Keratinocyte (primary cell): ENCODE data around the gene HIVEP2. TPM values are rescaled to one million over a fixed set of nuclear protein-coding genes. Genes with fewer than 3 reads are reported as not detected.

Source experiments
- DNase-seq: peaks from one replicate; pipeline ENCODE4 v3.0.0-alpha.2; 2011; ENCODE audit warnings: low read depth, missing footprints, low spot score
- FAIRE-seq: peaks from 2 replicates; lab custom pipeline; 2011; peaks lifted over from hg19 to GRCh38; lab: Jason Lieb, UNC
- H2AFZ ChIP-seq: 2 replicates; pipeline ENCODE4 v1.6.0; 2012; ENCODE audit warnings: low read length, control low read depth, inconsistent platforms; ENCODE audit not compliant: control insufficient read depth
- H3K27ac ChIP-seq: 2 replicates; pipeline ENCODE4 v1.5.1; 2011; ENCODE audit warnings: low read length; ENCODE audit not compliant: control insufficient read depth, insufficient read depth
- H3K27me3 ChIP-seq: 3 replicates; pipeline ENCODE4 v1.6.0; 2011; ENCODE audit warnings: low read length; ENCODE audit not compliant: control insufficient read depth, insufficient read depth; ENCODE audit errors: extremely low read depth
- H3K36me3 ChIP-seq, 2 experiments: 2 replicates in 1 of 2; 3 replicates in 1 of 2; pipeline ENCODE4 v1.5.1; 2011; ENCODE audit warnings: low read length in 2 of 2, mild to moderate bottlenecking in 1 of 2; ENCODE audit not compliant: control insufficient read depth in 2 of 2, insufficient read depth in 2 of 2; ENCODE audit errors: extremely low read depth in 1 of 2
- H3K4me1 ChIP-seq: 3 replicates; pipeline ENCODE4 v1.5.1; 2011; ENCODE audit warnings: low read length; ENCODE audit not compliant: control insufficient read depth, insufficient read depth; ENCODE audit errors: extremely low read depth
- H3K4me2 ChIP-seq: 3 replicates; pipeline ENCODE4 v1.6.0; 2011; ENCODE audit warnings: low read depth, low read length; ENCODE audit not compliant: control insufficient read depth, insufficient read depth; ENCODE audit errors: extremely low read depth
- H3K4me3 ChIP-seq, 3 experiments: fragments of 200-600 bp in 1 of 3; sonication (generic) in 1 of 3; 2 replicates in 2 of 3; 3 replicates in 1 of 3; pipeline ENCODE4 v1.5.1; 2011 to 2016; ENCODE audit warnings: low read length in 3 of 3, mild to moderate bottlenecking in 3 of 3, control low read depth in 2 of 3, inconsistent platforms in 1 of 3, low read depth in 1 of 3, mixed read lengths in 1 of 3, mixed run types in 1 of 3, moderate library complexity in 1 of 3; ENCODE audit not compliant: control insufficient read depth in 2 of 3, insufficient read depth in 2 of 3; ENCODE audit errors: extremely low read depth in 1 of 3
- H3K79me2 ChIP-seq: 2 replicates; pipeline ENCODE4 v1.6.0; 2012; ENCODE audit warnings: low read length; ENCODE audit not compliant: control insufficient read depth, insufficient read depth
- H3K9ac ChIP-seq: 3 replicates; pipeline ENCODE4 v1.6.0; 2011; ENCODE audit warnings: low read length; ENCODE audit not compliant: control insufficient read depth, insufficient read depth; ENCODE audit errors: extremely low read depth
- H3K9me1 ChIP-seq: 3 replicates; pipeline ENCODE4 v1.6.0; 2011; ENCODE audit warnings: low read length; ENCODE audit not compliant: control insufficient read depth, insufficient read depth; ENCODE audit errors: extremely low read depth
- H3K9me3 ChIP-seq: 2 replicates; pipeline ENCODE4 v1.5.1; 2012; ENCODE audit warnings: low read depth, low read length; ENCODE audit not compliant: control insufficient read depth
- H4K20me1 ChIP-seq: 3 replicates; pipeline ENCODE4 v1.6.0; 2011; ENCODE audit warnings: low read length; ENCODE audit not compliant: control insufficient read depth, insufficient read depth; ENCODE audit errors: extremely low read depth
- EZH2 ChIP-seq: IDR thresholded peaks from one replicate; pipeline ENCODE4 v1.6.1; 2012; ENCODE audit warnings: inconsistent platforms, mild to moderate bottlenecking, low read length, moderate library complexity
- dilution Hi-C: fragments of 300-500 bp; cut with MboI; formaldehyde crosslinking; loops from one replicate; pipeline ENCODE4 v1.7.0; 2020; ENCODE audit warnings: low sequenced_read_pairs; ENCODE audit not compliant: extremely low pct_ligation_motif_present
- polyA plus RNA-seq, 5 experiments: library from polyadenylated mRNA; depleted of rRNA in 3 of 5; stranded (reverse) in 3 of 5; stranded (forward) in 1 of 5; unstranded in 1 of 5; fragments of >200 nt; gene quantifications; 1 replicate in 1 of 5; 2 replicates in 3 of 5; 3 replicates in 1 of 5; pipeline versions ENCODE4 v1.2.1 to v1.2.3, GENCODE V29; 2011 to 2012; ENCODE audit warnings: missing spikeins in 2 of 5, low read depth in 1 of 5, low replicate concordance in 1 of 5
- TF ChIP-seq, protein P1 (sequence below), 3 experiments: IDR thresholded peaks in 1 of 3; conservative IDR thresholded peaks in 1 of 3; optimal IDR thresholded peaks in 1 of 3; 2 replicates in 2 of 3; 3 replicates in 1 of 3; pipeline versions ENCODE3 to v1.5.1; 2011; ENCODE audit warnings: low read length in 3 of 3, mild to moderate bottlenecking in 3 of 3, moderate library complexity in 2 of 3, control low read depth in 1 of 3, inconsistent platforms in 1 of 3; ENCODE audit not compliant: insufficient read depth in 2 of 3; ENCODE audit errors: extremely low read depth in 1 of 3

HIVEP2 gene
- polyA plus RNA-seq, 1 donor (not counting 4 experiments of a cell fraction or from before 2014, with no cell fraction given) = 8.9 TPM

DNA sequence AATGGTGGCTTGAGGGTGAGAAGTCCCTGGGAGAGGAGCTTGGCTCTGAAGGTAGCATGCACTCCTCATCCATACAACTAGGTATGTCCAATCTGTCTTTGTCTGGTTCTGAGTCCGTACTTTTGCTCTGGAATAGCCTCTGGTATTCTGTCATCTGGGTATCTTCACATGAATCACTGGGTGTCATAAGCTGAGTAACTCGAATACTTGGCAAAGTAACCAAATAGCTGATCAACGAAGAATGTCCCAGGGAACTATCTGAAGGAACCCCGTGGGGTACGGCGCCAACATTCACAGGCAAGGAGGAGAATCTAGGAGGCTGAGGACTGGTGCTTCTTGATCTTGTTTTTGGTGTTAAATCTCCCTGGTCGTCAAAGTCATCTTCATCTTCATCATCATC, 184.8 kb downstream of the HIVEP2 start:
- Histone ChIP-seq H3K4me1 (peaks cover 11% of the 10 kb centered on the region), H3K4me3 (no peak overlapping the region), H3K27ac (no peak overlapping the region), H3K9me3 (no peaks in the 10 kb centered on the region), H3K36me3 (peaks cover 11 to 17% of the 10 kb centered on the region in 2 experiments), H3K27me3 (no peaks in the 10 kb centered on the region), H2AFZ (no peak overlapping the region), H3K4me2 (no peak overlapping the region), H3K9ac (no peak overlapping the region), H3K79me2 (no peaks in the 10 kb centered on the region), H4K20me1 (no peaks in the 10 kb centered on the region), H3K9me1 (no peaks in the 10 kb centered on the region)
- TF ChIP-seq, protein P1, sequence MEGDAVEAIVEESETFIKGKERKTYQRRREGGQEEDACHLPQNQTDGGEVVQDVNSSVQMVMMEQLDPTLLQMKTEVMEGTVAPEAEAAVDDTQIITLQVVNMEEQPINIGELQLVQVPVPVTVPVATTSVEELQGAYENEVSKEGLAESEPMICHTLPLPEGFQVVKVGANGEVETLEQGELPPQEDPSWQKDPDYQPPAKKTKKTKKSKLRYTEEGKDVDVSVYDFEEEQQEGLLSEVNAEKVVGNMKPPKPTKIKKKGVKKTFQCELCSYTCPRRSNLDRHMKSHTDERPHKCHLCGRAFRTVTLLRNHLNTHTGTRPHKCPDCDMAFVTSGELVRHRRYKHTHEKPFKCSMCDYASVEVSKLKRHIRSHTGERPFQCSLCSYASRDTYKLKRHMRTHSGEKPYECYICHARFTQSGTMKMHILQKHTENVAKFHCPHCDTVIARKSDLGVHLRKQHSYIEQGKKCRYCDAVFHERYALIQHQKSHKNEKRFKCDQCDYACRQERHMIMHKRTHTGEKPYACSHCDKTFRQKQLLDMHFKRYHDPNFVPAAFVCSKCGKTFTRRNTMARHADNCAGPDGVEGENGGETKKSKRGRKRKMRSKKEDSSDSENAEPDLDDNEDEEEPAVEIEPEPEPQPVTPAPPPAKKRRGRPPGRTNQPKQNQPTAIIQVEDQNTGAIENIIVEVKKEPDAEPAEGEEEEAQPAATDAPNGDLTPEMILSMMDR (optimal IDR thresholded peaks at IDR 0.05 in 1 of 3, IDR thresholded peaks at IDR 0.05 in 1 of 3, conservative IDR thresholded peaks at IDR 0.05 in 1 of 3; ENCODE audit: extremely low read depth in 1 of 3, insufficient read depth in 2 of 3, low read length in 3 of 3) = no peak
- no peak for TF ChIP-seq EZH2
- peak; percentile 5 for FAIRE-seq
- DNase-seq = no peak
- dilution Hi-C loops = no loop called here

DNA sequence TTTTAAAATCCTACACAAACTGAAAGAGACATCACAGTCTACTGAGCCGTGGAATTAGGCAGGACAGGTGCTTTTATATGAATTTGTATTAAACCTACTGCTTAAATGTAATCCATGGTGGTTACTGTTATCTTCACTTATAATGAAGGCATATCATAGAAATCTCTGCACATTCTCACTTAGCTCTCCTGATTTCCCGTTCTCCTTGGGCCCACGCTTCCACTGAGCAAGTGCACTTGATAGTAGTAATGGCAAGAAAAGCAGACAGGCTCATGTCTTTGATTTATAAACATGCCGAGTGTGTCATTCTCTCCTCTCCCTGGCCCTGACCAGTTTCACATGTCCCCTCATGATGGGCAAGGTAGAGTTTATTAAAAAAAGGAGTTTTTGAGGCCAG, 186.3 kb downstream of the HIVEP2 start:
- H4K20me1 ChIP-seq = no peaks in the 10 kb centered on the region
- no peak overlapping the region for H2AFZ ChIP-seq
- H3K9me1 ChIP-seq = no peaks in the 10 kb centered on the region
- no peak overlapping the region for H3K4me3 ChIP-seq
- H3K79me2 ChIP-seq = no peaks in the 10 kb centered on the region
- DNase-seq = no peak
- H3K4me1 ChIP-seq = peaks cover 11% of the 10 kb centered on the region
- dilution Hi-C loops = no loop called here
- no peak overlapping the region for H3K4me2 ChIP-seq
- FAIRE-seq = no peak
- H3K27ac ChIP-seq = no peak overlapping the region
- no peak for TF ChIP-seq EZH2
- H3K9me3 ChIP-seq = no peaks in the 10 kb centered on the region
- H3K9ac ChIP-seq = no peak overlapping the region
- H3K36me3 ChIP-seq = peaks cover 10 to 11% of the 10 kb centered on the region in 2 experiments
- H3K27me3 ChIP-seq = no peaks in the 10 kb centered on the region
